GM23338 (cell line): ENCODE results near the gene CUX1. TPM values are rescaled to one million over a fixed set of nuclear protein-coding genes. Genes with fewer than 3 reads are reported as not detected.

Experiments
- ATAC-seq: fragments of 200-7000 bp; cut with Tn5 transposase; 3 replicates; pipeline ENCODE4 v1.9.1; 2020
- DNase-seq: peaks from one replicate; pipeline ENCODE4 v3.0.0-alpha.2; 2015; ENCODE audit warnings: low spot score
- H2AFZ ChIP-seq: fragments of 200-600 bp; sonication (generic); 2 replicates; pipeline ENCODE4 v1.8.0; 2016; ENCODE audit warnings: antibody characterized with exemption, mild to moderate bottlenecking, moderate library complexity
- H3F3A ChIP-seq: fragments of 200-600 bp; sonication (generic); replicated peaks from 2 replicates; pipeline ENCODE4 v1.8.0; 2017; ENCODE audit warnings: antibody characterized with exemption, mixed run types, low read depth
- H3K27ac ChIP-seq: fragments of 200-600 bp; sonication (generic); 2 replicates; pipeline ENCODE4 v1.6.1; 2016; ENCODE audit warnings: low read depth
- H3K27me3 ChIP-seq: fragments of 200-600 bp; sonication (generic); 2 replicates; pipeline ENCODE4 v1.8.0; 2016; ENCODE audit warnings: mild to moderate bottlenecking, mixed run types, moderate library complexity; ENCODE audit not compliant: insufficient read depth
- H3K36me3 ChIP-seq: fragments of 200-600 bp; sonication (generic); 2 replicates; pipeline ENCODE4 v1.8.0; 2016; ENCODE audit warnings: mild to moderate bottlenecking; ENCODE audit not compliant: insufficient read depth
- H3K4me1 ChIP-seq: fragments of 200-600 bp; sonication (generic); 2 replicates; pipeline ENCODE4 v1.8.0; 2016; ENCODE audit warnings: mild to moderate bottlenecking, moderate library complexity; ENCODE audit not compliant: insufficient read depth
- H3K4me2 ChIP-seq: fragments of 200-600 bp; sonication (generic); 2 replicates; pipeline ENCODE4 v1.7.1; 2017; ENCODE audit warnings: mixed run types
- H3K4me3 ChIP-seq: fragments of 200-600 bp; sonication (generic); 2 replicates; pipeline ENCODE4 v1.6.1; 2016; ENCODE audit warnings: mixed run types
- H3K79me2 ChIP-seq: fragments of 200-600 bp; sonication (generic); replicated peaks from 2 replicates; pipeline ENCODE4 v1.8.0; 2017; ENCODE audit warnings: mild to moderate bottlenecking; ENCODE audit not compliant: insufficient read depth
- H3K9me2 ChIP-seq: fragments of 200-600 bp; sonication (generic); 2 replicates; pipeline ENCODE4 v1.8.0; 2017; ENCODE audit not compliant: insufficient read depth
- H4K20me1 ChIP-seq: fragments of 200-600 bp; sonication (generic); replicated peaks from 2 replicates; pipeline ENCODE4 v1.8.0; 2017; ENCODE audit warnings: mild to moderate bottlenecking; ENCODE audit not compliant: insufficient read depth
- H3K27ac Mint-ChIP-seq: 2 replicates; pipeline ENCODE4 v1.8.0; 2020; ENCODE audit warnings: inconsistent platforms, mild to moderate bottlenecking, moderate library complexity, mixed read lengths
- H3K27me3 Mint-ChIP-seq: 3 replicates; pipeline ENCODE4 v1.8.0; 2022; ENCODE audit warnings: low read depth, mild to moderate bottlenecking, moderate library complexity, mixed read lengths, inconsistent platforms; ENCODE audit not compliant: insufficient read depth, poor library complexity
- H3K36me3 Mint-ChIP-seq: 3 replicates; pipeline ENCODE4 v1.8.0; 2021; ENCODE audit warnings: low read depth, mild to moderate bottlenecking, inconsistent platforms, moderate library complexity, mixed read lengths
- H3K4me1 Mint-ChIP-seq: 3 replicates; pipeline ENCODE4 v1.8.0; 2020; ENCODE audit warnings: mild to moderate bottlenecking, inconsistent platforms, mixed read lengths
- H3K4me3 Mint-ChIP-seq: 3 replicates; pipeline ENCODE4 v1.8.0; 2021; ENCODE audit warnings: moderate library complexity, mild to moderate bottlenecking, inconsistent platforms, mixed read lengths
- H3K9me3 Mint-ChIP-seq: 3 replicates; pipeline ENCODE4 v1.8.0; 2020; ENCODE audit warnings: moderate library complexity, mild to moderate bottlenecking, inconsistent platforms, mixed read lengths
- CREB1 ChIP-seq: fragments of 250-450 bp; sonication (Bioruptor Pico); IDR thresholded peaks from 2 replicates; pipeline ENCODE4 v1.5.0; 2020; ENCODE audit warnings: low read depth, mild to moderate bottlenecking, moderate library complexity
- EZH2 ChIP-seq: fragments of 200-600 bp; sonication (generic); IDR thresholded peaks from one replicate; pipeline ENCODE4 v1.8.0; 2017; ENCODE audit warnings: antibody characterized with exemption, mild to moderate bottlenecking, low read depth; ENCODE audit not compliant: unreplicated experiment
- EZH2phosphoT487 ChIP-seq: fragments of 200-600 bp; sonication (generic); IDR thresholded peaks from one replicate; pipeline ENCODE4 v1.8.1; 2018; ENCODE audit warnings: antibody characterized with exemption; ENCODE audit not compliant: unreplicated experiment
- JUNB ChIP-seq: IDR thresholded peaks from one replicate; pipeline ENCODE4 v1.6.1; 2016; ENCODE audit warnings: antibody characterized with exemption; ENCODE audit not compliant: unreplicated experiment
- NANOG ChIP-seq: IDR thresholded peaks from 2 replicates; pipeline ENCODE4 v1.6.1; 2016; ENCODE audit warnings: antibody characterized with exemption, borderline replicate concordance
- POLR2AphosphoS5 ChIP-seq: IDR thresholded peaks from 2 replicates; pipeline ENCODE4 v1.6.1; 2016; ENCODE audit warnings: antibody characterized with exemption, low read depth
- STAT1 ChIP-seq: IDR thresholded peaks from one replicate; pipeline ENCODE4 v1.6.1; 2016; ENCODE audit warnings: antibody characterized with exemption; ENCODE audit not compliant: unreplicated experiment
- ZNF114 ChIP-seq: fragments of 250-450 bp; sonication (Bioruptor Pico); IDR thresholded peaks from 2 replicates; pipeline ENCODE4 v1.5.0; 2020; ENCODE audit warnings: mild to moderate bottlenecking, moderate library complexity
- ZNF331 ChIP-seq: fragments of 250-450 bp; sonication (Bioruptor Pico); IDR thresholded peaks from 2 replicates; pipeline ENCODE4 v1.5.0; 2020; ENCODE audit warnings: low read depth, mild to moderate bottlenecking, moderate library complexity
- polyA plus RNA-seq: library from polyadenylated mRNA; unstranded; fragments of >200 nt; fragmentation: Nextera tagmentation; extraction: Ambion mirVana; gene quantifications from 2 replicates; pipeline ENCODE4 v1.2.1, GENCODE V29; 2016
- total RNA-seq: library from RNA; depleted of rRNA; stranded (reverse); fragments of >200 nt; shearing (Covaris generic); gene quantifications from 2 replicates; pipeline ENCODE4 v1.2.3, GENCODE V29; 2014
- TF ChIP-seq, protein P1 (sequence below): IDR thresholded peaks from 2 replicates; pipeline ENCODE4 v1.6.1; 2016; ENCODE audit warnings: antibody characterized with exemption
- TF ChIP-seq, protein P2 (sequence below), 2 experiments: fragments of 200-600 bp in 1 of 2; sonication (generic) in 1 of 2; conservative IDR thresholded peaks; 2 replicates each; pipeline versions ENCODE4 v1.5.1 to v1.6.1; 2016 to 2017; ENCODE audit warnings: antibody characterized with exemption in 2 of 2, low read depth in 2 of 2, mild to moderate bottlenecking in 2 of 2, moderate library complexity in 1 of 2
- TF ChIP-seq, protein P3 (sequence below): fragments of 250-450 bp; sonication (Bioruptor Pico); IDR thresholded peaks from 2 replicates; pipeline ENCODE4 v1.5.0; 2020; ENCODE audit warnings: mild to moderate bottlenecking, moderate library complexity
- TF ChIP-seq, protein P4 (sequence below): IDR thresholded peaks from one replicate; pipeline ENCODE4 v1.6.1; 2018; ENCODE audit warnings: antibody characterized with exemption; ENCODE audit not compliant: unreplicated experiment

Gene CUX1
- total and polyA plus RNA-seq, 2 experiments from 2014 or later, result 49.9 to 64.0 TPM

DNA sequence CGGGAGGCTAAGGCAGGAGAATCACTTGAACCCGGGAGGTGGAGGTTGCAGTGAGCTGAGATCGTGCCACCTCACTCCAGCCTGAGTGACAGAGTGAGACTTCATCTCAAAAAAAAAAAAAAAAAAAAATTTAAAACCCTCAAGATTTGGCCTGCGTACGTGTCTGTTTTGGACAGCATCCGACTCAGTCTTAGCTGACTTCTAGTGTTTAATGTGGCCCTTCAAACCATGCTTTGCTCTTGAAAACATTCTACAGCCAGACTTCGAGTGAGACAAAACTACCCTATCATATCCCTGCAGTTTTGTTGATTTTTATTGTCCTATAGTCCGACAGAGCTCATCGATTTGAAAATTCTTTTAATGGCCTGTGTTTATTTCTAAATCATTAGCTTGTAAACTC lies 242.1 kb downstream of the CUX1 start:
- no peak overlapping the region for H3K4me3 Mint-ChIP-seq
- H2AFZ ChIP-seq, result no peak overlapping the region
- no peak for ATAC-seq

More for the DNA sequence above, 242.1 kb downstream of the CUX1 start:
- H3K4me3 ChIP-seq, result no peak overlapping the region
- 0 out of 2 replicates have a peak, but pooled peaks cover 3% of the 10 kb centered on the region for H3F3A ChIP-seq
- no peak overlapping the region for H3K27ac ChIP-seq
- no peaks in the 10 kb centered on the region for H3K36me3 ChIP-seq
- Mint-ChIP-seq H3K27ac (no peak overlapping the region), H3K9me3 (peaks cover 5% of the 10 kb centered on the region), H3K36me3 (peaks cover 16% of the 10 kb centered on the region), H3K27me3 (peaks cover 9% of the 10 kb centered on the region), H3K4me1 (peaks cover 17% of the 10 kb centered on the region)
- DNase-seq, result no peak
- no peaks in the 10 kb centered on the region for H3K9me2 ChIP-seq
- peaks cover 38% of the 10 kb centered on the region for H3K79me2 ChIP-seq
- no peaks in the 10 kb centered on the region for H3K27me3 ChIP-seq
- peaks cover 5% of the 10 kb centered on the region for H4K20me1 ChIP-seq
- H3K4me1 ChIP-seq, result peaks cover 4% of the 10 kb centered on the region; the same call in 1 of the 2 replicates
- H3K4me2 ChIP-seq, result no peak overlapping the region
- TF ChIP-seq CREB1 (CRISPR knock-in tag), result no peak
- TF ChIP-seq, protein P1, sequence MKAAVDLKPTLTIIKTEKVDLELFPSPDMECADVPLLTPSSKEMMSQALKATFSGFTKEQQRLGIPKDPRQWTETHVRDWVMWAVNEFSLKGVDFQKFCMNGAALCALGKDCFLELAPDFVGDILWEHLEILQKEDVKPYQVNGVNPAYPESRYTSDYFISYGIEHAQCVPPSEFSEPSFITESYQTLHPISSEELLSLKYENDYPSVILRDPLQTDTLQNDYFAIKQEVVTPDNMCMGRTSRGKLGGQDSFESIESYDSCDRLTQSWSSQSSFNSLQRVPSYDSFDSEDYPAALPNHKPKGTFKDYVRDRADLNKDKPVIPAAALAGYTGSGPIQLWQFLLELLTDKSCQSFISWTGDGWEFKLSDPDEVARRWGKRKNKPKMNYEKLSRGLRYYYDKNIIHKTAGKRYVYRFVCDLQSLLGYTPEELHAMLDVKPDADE, result no peak
- no peak for TF ChIP-seq JUNB
- no peak for TF ChIP-seq ZNF114 (CRISPR knock-in tag)
- no peak for TF ChIP-seq ZNF331 (CRISPR knock-in tag)
- TF ChIP-seq, protein P2, sequence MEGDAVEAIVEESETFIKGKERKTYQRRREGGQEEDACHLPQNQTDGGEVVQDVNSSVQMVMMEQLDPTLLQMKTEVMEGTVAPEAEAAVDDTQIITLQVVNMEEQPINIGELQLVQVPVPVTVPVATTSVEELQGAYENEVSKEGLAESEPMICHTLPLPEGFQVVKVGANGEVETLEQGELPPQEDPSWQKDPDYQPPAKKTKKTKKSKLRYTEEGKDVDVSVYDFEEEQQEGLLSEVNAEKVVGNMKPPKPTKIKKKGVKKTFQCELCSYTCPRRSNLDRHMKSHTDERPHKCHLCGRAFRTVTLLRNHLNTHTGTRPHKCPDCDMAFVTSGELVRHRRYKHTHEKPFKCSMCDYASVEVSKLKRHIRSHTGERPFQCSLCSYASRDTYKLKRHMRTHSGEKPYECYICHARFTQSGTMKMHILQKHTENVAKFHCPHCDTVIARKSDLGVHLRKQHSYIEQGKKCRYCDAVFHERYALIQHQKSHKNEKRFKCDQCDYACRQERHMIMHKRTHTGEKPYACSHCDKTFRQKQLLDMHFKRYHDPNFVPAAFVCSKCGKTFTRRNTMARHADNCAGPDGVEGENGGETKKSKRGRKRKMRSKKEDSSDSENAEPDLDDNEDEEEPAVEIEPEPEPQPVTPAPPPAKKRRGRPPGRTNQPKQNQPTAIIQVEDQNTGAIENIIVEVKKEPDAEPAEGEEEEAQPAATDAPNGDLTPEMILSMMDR (conservative IDR thresholded peaks at IDR 0.05; ENCODE audit: low read depth in 2 of 2), result no peak
- no peak for TF ChIP-seq EZH2phosphoT487
- TF ChIP-seq, protein P3, sequence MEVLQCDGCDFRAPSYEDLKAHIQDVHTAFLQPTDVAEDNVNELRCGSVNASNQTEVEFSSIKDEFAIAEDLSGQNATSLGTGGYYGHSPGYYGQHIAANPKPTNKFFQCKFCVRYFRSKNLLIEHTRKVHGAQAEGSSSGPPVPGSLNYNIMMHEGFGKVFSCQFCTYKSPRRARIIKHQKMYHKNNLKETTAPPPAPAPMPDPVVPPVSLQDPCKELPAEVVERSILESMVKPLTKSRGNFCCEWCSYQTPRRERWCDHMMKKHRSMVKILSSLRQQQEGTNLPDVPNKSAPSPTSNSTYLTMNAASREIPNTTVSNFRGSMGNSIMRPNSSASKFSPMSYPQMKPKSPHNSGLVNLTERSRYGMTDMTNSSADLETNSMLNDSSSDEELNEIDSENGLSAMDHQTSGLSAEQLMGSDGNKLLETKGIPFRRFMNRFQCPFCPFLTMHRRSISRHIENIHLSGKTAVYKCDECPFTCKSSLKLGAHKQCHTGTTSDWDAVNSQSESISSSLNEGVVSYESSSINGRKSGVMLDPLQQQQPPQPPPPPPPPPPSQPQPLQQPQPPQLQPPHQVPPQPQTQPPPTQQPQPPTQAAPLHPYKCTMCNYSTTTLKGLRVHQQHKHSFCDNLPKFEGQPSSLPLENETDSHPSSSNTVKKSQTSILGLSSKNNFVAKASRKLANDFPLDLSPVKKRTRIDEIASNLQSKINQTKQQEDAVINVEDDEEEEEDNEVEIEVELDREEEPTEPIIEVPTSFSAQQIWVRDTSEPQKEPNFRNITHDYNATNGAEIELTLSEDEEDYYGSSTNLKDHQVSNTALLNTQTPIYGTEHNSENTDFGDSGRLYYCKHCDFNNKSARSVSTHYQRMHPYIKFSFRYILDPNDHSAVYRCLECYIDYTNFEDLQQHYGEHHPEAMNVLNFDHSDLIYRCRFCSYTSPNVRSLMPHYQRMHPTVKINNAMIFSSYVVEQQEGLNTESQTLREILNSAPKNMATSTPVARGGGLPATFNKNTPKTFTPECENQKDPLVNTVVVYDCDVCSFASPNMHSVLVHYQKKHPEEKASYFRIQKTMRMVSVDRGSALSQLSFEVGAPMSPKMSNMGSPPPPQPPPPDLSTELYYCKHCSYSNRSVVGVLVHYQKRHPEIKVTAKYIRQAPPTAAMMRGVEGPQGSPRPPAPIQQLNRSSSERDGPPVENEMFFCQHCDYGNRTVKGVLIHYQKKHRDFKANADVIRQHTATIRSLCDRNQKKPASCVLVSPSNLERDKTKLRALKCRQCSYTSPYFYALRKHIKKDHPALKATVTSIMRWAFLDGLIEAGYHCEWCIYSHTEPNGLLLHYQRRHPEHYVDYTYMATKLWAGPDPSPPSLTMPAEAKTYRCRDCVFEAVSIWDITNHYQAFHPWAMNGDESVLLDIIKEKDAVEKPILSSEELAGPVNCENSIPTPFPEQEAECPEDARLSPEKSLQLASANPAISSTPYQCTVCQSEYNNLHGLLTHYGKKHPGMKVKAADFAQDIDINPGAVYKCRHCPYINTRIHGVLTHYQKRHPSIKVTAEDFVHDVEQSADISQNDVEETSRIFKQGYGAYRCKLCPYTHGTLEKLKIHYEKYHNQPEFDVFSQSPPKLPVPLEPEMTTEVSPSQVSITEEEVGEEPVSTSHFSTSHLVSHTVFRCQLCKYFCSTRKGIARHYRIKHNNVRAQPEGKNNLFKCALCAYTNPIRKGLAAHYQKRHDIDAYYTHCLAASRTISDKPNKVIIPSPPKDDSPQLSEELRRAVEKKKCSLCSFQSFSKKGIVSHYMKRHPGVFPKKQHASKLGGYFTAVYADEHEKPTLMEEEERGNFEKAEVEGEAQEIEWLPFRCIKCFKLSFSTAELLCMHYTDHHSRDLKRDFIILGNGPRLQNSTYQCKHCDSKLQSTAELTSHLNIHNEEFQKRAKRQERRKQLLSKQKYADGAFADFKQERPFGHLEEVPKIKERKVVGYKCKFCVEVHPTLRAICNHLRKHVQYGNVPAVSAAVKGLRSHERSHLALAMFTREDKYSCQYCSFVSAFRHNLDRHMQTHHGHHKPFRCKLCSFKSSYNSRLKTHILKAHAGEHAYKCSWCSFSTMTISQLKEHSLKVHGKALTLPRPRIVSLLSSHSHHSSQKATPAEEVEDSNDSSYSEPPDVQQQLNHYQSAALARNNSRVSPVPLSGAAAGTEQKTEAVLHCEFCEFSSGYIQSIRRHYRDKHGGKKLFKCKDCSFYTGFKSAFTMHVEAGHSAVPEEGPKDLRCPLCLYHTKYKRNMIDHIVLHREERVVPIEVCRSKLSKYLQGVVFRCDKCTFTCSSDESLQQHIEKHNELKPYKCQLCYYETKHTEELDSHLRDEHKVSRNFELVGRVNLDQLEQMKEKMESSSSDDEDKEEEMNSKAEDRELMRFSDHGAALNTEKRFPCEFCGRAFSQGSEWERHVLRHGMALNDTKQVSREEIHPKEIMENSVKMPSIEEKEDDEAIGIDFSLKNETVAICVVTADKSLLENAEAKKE, result no peak
- TF ChIP-seq POLR2AphosphoS5, result no peak
- no peak for TF ChIP-seq EZH2
- TF ChIP-seq, protein P4, sequence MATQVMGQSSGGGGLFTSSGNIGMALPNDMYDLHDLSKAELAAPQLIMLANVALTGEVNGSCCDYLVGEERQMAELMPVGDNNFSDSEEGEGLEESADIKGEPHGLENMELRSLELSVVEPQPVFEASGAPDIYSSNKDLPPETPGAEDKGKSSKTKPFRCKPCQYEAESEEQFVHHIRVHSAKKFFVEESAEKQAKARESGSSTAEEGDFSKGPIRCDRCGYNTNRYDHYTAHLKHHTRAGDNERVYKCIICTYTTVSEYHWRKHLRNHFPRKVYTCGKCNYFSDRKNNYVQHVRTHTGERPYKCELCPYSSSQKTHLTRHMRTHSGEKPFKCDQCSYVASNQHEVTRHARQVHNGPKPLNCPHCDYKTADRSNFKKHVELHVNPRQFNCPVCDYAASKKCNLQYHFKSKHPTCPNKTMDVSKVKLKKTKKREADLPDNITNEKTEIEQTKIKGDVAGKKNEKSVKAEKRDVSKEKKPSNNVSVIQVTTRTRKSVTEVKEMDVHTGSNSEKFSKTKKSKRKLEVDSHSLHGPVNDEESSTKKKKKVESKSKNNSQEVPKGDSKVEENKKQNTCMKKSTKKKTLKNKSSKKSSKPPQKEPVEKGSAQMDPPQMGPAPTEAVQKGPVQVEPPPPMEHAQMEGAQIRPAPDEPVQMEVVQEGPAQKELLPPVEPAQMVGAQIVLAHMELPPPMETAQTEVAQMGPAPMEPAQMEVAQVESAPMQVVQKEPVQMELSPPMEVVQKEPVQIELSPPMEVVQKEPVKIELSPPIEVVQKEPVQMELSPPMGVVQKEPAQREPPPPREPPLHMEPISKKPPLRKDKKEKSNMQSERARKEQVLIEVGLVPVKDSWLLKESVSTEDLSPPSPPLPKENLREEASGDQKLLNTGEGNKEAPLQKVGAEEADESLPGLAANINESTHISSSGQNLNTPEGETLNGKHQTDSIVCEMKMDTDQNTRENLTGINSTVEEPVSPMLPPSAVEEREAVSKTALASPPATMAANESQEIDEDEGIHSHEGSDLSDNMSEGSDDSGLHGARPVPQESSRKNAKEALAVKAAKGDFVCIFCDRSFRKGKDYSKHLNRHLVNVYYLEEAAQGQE, result no peak
- no peak for TF ChIP-seq NANOG
- no peak for TF ChIP-seq STAT1
